Upper lobe of left lung (tissue), 4 donors: ENCODE measurements around the gene ELF1.

Experiments used
- POLR2A ChIP-seq, 4 donors: fragments of 450-650 bp; IDR thresholded peaks; one replicate each; pipeline ENCODE4 v1.5.1; 2016 to 2017; ENCODE audit warnings: antibody characterized with exemption in 4 of 4, mild to moderate bottlenecking in 2 of 4
- TF ChIP-seq, protein P1 (sequence below), 6 experiments: fragments of 450-650 bp in 4 of 6; fragments of 200-600 bp in 2 of 6; sonication (generic) in 2 of 6; IDR thresholded peaks; one replicate each; pipeline ENCODE4 v1.5.1; 2016 to 2019; ENCODE audit warnings: antibody characterized with exemption in 6 of 6

DNA sequence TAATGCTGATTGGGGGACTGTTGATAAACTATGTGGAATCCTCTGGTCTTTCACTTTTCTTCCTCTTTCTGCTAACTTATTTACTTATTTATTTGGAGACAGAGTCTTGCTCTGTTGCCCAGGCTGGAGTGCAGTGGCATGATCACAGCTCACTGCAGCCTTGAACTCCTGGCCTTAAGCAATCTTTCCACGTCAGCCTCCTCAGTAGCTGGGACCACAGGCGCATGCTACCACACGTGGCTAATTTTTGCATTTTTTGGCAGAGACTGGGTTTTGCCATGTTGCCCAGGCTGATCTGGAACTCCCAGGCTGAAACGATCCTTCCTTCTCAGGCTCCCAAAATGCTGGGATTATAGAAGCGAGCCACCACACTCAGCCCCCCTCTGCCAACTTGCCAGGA, 77.5 kb downstream of the ELF1 start:
- TF ChIP-seq, protein P1, sequence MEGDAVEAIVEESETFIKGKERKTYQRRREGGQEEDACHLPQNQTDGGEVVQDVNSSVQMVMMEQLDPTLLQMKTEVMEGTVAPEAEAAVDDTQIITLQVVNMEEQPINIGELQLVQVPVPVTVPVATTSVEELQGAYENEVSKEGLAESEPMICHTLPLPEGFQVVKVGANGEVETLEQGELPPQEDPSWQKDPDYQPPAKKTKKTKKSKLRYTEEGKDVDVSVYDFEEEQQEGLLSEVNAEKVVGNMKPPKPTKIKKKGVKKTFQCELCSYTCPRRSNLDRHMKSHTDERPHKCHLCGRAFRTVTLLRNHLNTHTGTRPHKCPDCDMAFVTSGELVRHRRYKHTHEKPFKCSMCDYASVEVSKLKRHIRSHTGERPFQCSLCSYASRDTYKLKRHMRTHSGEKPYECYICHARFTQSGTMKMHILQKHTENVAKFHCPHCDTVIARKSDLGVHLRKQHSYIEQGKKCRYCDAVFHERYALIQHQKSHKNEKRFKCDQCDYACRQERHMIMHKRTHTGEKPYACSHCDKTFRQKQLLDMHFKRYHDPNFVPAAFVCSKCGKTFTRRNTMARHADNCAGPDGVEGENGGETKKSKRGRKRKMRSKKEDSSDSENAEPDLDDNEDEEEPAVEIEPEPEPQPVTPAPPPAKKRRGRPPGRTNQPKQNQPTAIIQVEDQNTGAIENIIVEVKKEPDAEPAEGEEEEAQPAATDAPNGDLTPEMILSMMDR (IDR thresholded peaks at IDR 0.05), result no peak
- TF ChIP-seq POLR2A (IDR thresholded peaks at IDR 0.05), result no peak
